Vagina (tissue), 2 donors: ENCODE measurements around the gene LTF.

ENCODE experiments used
- CTCF ChIP-seq, 3 experiments: fragments of 450-650 bp in 2 of 3; fragments of 200-600 bp in 1 of 3; sonication (generic) in 1 of 3; IDR thresholded peaks; one replicate each; pipeline ENCODE4 v1.5.1; 2017 to 2019; ENCODE audit warnings: antibody characterized with exemption in 3 of 3, mild to moderate bottlenecking in 2 of 3, moderate library complexity in 2 of 3
- POLR2A ChIP-seq, 2 donors: fragments of 450-650 bp; IDR thresholded peaks; one replicate each; pipeline ENCODE4 v1.6.1; 2017; ENCODE audit warnings: antibody characterized with exemption in 2 of 2, mild to moderate bottlenecking in 2 of 2, moderate library complexity in 2 of 2
- POLR2AphosphoS5 ChIP-seq, 2 donors: sonication (generic); formaldehyde crosslinking; IDR thresholded peaks; one replicate each; pipeline ENCODE4 v1.9.0; 2017; ENCODE audit warnings: antibody characterized with exemption in 2 of 2, mild to moderate bottlenecking in 2 of 2, low read depth in 1 of 2; ENCODE audit not compliant: insufficient read depth in 1 of 2

- TF ChIP-seq POLR2A (IDR thresholded peaks at IDR 0.05), result no peak
- no peak for TF ChIP-seq CTCF (IDR thresholded peaks at IDR 0.05)
- TF ChIP-seq POLR2AphosphoS5 (IDR thresholded peaks at IDR 0.05; ENCODE audit: insufficient read depth in 1 of 2, low read depth in 1 of 2), result no peak
These were observed 55.9 kb downstream of the LTF start for GRCh38 chr3:46408853-46409252.
